AG08395 (cell line): ENCODE data around the gene MAGI1.

ENCODE experiments used
- DNase-seq: peaks from one replicate; pipeline ENCODE4 v3.0.0; 2012; ENCODE audit warnings: mixed read lengths, low spot score

Gene MAGI1

DNA sequence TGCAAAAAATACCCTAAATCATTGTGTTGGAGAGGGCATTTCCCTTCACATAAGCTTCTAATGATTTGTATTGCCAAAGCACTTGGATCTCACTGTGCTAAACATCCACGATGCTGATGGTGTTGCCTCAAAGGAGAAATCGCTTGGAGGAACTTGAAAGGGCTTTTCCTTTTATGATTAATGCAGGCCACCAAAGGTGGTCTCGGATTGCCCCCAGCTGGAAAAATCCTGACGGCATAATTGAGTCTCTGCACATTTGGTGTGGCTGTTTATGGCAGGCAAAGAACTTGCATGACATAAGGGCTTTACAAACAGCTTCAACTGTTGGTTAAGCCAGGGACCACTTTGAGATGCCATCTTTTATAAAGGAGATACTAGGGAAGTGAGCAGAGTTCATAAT is 687.0 kb downstream of the MAGI1 start:
- DNase-seq: no peak

DNA sequence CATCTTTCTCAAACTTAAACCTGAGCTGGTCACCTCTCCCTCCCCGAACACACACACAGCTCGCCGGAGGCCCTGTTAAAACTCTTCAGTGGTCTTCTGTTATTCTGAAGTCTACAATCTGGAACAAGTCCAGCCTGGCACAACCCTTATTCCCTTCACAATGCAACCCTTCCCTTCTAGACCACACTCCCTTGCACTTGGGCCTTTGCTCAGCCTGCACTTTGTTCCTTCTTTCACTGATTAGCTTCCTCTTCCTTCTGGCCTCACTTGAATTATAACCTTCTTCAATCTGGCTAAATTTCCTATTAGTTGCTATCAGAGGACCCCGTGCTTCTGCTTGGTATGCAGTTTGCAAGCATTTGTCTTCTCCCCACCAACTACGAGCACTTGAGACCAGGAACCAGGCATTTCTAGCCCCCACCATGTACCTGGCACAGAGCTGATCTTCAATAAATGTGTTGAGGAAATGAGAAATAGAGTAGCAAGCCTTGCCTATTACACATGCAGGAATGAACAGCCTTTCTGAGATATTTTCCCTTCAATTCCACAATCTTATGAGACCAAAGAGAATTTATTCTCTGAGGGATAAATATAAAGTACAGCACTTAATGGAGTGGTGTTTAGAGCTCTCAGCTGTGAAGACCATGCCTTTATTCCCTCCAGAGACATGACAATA is 687.8 kb downstream of the MAGI1 start:
- no peak for DNase-seq

DNA sequence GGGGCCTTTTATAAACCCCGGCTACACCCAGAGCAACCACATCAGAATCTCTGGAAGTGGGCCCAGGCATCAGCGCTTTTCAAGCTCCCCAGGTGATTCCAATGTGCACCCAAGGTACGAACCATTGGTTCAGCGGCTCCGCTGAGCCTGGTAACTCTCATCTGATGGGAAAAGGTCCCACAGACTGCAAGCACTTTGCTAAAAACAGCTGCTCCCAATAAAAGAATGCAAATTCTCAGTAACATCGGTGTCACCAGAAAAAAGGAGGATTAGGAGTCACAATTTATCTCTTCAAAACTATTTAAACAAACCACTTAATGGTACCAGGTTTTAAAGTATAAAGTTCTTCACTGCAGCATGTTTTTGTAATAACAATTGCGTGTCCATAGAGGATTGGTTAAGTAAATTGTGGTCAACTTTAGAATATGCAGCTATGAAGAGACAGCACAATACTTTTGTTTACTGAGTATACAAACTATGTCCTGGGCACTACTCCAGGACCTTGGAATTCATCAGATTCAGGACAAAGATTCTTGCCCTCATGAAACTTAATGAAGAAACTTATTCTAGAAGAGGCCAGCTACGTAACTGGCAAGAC is 690.2 kb downstream of the MAGI1 start:
- DNase-seq: peak; percentile 75

DNA sequence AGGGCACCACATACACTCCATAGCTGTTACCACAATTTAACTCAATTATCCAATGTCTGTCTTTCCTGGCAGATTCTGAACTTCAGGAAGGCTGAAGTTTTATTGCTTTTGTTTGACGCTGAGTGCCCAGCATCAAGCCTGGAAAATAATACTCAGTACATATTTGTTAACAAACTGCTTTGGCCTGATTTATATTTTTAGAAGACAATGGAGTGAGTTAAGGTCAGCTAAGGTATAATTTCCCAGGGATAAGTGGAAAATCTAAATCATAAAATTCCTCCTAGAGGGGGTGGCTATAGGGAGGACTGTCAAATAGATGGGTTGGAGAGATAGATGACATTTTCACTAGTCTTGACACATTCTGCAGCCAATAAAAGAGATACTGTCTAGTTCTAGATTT is 691.6 kb downstream of the MAGI1 start:
- no peak for DNase-seq

DNA sequence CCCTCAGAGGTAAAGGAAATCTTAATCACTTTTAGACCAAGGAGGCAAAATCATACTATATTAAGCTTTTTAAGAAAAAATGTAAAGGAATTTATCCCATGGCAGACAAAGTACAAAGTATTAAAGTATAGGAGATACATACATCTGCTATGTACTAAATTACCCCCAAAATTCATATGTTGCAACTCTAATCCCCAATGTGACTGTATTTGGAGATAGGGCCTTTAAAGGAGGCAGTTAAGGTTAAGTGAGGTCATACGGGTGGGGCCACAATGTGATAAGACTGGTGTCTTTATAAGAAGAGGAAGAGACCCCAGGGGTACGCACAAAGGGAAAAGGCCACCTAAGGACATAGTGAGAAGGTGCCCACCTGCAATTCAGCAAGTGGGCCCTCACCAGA is 693.9 kb downstream of the MAGI1 start:
- no peak for DNase-seq

DNA sequence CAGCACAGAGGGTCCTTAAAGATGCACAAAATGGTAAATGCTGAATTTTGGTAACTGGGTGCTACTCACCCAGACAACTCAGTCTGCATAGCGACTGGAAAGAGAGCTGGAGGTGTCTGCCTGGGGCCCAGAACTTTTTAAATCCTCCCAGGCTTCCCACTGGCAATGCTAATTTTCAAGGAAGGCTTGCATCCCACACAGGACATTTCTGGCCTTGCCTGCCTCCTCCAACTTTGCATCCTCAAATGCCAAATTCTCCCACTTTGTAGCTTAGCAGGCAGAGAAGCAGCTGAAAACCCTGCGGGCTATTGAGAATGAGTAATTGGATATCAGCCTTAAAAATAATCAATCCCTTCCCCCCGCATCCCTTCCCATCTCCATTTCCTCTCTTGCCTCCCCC is 694.3 kb downstream of the MAGI1 start:
- DNase-seq: no peak

DNA sequence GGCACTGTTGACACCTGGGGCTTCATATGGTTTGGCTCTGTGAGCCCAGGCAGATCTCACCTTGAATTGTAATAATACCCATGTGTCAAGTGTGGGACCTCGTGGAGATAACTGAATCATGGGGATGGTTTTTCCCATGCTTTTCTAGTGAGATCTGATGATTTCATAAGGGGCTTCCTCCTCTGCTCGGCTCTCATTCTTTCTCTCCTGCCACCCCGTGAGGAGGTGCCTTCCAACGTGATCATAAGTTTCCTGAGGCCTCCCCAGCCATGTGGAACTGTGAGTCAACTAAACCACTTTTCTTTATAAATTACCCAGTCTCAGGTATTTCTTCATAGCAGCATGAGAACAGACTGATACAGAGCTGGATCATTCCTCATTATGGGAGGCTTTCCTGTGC is 695.0 kb downstream of the MAGI1 start:
- no peak for DNase-seq

DNA sequence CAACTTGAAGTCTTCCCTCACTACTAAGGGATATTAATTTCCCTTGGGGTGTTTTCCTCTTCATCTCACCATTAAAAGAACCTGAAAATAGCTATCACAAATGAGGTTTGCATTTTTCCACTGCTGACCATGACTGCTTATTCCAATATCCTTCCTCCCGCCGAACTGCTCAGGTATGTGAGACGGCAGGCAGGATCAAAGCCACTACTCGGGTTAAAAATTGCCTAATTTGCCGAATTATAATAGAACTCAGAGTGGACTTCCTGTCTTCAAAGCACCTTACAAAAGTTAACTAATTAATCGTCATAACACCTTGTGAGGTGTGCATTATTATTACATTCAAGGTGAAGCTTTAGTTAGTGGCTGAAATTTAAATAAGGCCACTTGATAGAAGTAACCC is 695.7 kb downstream of the MAGI1 start:
- DNase-seq: no peak

DNA sequence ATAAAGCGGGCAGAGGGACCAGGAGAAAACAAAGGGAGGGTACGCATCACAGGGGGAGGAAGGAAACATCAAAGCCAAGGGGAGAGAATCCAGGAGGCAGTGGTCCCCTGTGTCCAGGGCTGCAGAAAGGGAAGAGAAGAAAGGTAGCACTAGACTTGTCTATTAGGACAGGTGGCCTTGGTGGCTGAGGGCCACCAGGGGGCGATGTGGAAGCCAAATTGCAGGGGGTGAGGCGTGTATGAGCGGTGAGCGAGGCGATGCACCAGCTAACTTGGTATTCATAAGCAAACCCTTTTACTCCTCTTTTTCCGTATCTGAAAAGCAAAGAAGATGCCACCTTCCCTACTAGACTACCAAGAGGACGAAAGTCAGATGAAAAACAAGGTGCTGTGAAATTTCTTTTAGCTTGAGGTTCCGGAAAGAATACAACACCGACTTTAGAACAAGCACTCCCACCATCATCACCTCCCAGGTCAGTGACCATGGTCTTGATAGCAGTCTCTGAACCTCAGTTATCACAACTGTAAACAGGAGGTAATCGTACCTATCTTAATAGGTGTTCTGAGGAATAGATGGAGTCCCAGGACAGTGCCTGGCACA is 696.5 kb downstream of the MAGI1 start:
- DNase-seq: peak; percentile 24

DNA sequence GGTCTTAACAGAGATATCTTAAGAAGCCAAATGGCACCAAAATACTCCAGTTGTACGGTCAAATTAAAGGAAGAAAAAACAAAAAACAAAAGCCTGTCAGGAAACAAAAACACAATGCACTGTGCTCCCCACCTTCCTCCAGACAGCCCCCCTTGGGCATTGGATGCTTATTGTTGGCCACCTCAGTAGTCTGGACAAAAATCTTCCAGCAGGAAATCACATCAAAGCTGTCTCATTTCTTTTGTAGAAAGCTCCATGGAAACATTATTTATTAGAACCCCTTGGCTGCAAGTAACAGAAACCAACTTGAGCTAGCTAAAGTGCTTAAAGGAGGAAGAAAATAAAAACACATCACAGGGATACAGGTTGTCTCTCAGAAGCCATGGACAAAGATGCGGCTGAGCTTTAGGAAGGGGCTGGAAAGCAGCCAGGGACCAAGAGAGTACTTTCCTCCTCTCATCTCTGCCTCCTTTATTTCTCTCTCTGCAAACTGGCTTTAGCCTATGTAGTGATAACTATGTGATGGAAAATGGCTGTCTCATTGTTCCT is 699.5 kb downstream of the MAGI1 start:
- DNase-seq: no peak

DNA sequence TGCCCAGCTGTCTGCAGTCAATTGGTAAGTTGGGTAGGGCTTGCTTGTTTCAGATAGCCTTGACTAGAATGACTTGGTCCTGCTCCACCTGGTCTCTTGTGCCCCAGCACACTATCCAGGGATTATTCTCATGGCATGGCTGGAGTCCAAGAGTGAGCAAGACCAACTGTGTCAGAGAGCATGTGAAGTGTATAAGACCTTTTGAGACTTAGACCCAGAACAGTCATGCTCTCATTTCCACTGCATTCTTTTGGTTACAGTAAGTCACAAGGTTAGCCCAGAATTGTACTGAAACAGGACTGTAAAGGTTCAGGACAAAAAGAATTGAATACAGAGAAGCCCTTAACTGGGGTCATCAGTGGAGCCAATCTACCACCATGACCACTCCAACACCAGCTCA is 700.1 kb downstream of the MAGI1 start:
- no peak for DNase-seq

DNA sequence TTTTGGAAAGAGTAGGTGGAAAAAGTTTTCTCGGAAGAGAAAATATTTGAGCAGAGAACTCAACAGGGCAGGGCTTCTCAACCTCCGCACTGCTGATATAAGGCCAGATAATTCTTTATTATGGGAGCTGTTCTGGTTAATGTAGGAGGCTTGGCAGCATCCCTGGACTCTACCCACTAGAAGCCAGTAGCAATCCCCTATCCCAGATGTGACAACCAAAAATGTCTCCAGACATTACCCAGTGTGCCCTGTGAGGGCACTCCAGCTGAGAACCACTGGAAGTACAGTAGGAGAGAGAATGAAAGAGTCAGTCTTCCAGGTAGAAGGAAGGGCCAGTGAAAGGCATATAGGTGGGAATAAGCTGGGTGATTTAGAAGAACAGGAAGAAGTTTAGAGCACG is 703.1 kb downstream of the MAGI1 start:
- DNase-seq: no peak

DNA sequence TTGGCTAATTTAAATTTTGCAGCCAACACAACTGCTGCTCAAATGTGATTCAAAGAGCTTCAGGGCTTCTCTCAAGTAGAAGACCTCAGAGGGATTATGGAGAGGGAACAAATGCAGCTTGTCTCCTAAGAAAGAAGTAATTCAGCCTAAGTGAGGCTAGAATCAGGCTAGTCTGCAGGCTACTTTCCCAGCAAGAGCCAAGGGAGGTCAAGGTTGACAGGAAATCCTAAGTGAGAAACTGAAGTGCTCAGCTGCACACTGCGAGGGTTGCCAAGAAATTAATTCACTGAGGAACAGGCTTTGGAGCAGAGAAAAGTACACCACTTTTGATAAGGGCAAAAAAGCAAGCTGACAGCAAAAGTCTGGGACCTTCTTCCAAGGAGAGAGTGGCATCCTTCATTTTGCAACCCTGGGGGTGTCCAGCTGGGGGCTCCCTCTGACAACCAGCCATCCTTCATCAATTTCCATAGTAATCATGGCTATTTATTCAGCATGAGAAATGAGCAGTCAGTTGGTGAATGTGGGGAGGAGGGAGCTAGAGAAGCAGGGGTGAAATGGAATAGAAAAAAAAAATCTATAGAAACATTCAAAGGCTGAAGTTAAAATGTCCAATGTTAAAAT is 704.6 kb downstream of the MAGI1 start:
- no peak for DNase-seq

DNA sequence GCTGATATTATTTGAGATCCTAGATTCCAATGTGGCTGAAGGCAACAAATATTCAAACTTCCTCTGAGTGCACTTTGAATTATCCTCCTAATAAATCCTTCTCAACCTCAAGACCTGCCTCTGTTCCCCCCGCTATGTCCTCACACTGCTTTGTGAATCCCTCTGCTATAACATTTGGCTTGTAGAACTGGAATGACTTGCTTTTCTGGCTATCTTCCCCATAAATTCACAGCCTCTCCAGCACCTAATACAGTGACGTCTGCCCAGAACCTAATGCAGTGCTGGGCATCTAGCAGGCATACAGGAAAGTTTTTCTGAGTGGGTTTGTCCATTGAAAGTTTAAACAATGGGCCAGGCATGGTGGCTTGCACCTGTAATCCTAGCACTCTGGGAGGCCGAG is 707.0 kb downstream of the MAGI1 start:
- DNase-seq: no peak

DNA sequence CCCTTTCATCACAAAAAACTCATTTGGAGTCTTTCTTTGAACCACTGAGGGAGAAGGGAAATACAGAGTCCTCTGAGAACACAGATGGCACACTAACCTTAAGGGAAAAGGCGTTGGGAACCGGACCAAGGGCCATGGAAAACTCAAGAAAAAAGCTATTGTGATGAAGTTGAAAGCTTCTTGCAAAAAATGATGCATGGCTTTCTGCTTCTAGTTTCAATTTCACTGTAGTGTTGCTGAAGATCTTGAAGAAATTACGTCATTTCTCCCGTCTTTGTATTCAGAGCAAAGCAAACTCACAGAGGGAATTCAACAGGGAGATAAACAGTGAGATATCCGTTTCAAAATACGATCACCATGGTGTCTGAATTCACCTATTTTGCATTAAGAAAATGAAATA is 708.6 kb downstream of the MAGI1 start:
- DNase-seq: no peak

DNA sequence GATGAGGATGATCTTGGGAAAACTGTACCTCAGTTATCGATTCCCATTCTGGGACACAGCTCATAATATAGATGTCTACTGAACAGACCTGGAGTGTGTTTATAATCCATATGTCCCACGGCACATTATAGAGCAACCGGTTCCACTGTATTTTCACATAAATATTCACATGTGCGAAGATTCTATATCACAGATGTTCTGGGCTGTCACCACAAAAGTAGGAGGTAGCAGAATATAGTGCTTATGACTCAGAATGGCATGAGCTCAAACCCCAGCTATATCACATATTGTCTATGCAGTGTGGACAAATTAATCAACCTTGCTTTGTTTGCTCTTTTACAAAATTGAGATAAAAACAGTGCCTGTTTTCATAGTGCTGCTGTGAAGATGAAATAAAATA is 710.6 kb downstream of the MAGI1 start:
- no peak for DNase-seq

DNA sequence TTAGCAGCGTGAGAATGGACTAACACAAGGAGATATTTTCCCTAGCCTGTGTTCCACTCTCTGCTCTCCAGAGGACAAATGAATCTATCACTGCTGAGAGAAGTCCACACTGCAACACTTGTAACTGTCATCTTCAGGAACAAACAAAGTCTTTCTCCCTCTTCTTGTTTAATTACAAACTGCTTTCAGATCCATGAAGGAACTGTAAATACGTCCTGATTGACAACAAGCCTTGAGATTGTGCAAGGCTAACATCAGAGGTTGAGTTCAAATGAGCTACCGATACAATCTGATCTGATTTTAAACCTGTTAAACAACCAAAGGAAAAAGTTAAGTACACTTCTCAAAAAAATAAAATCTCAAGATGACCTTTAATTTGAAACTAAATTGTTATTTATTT is 712.1 kb downstream of the MAGI1 start:
- DNase-seq: no peak

DNA sequence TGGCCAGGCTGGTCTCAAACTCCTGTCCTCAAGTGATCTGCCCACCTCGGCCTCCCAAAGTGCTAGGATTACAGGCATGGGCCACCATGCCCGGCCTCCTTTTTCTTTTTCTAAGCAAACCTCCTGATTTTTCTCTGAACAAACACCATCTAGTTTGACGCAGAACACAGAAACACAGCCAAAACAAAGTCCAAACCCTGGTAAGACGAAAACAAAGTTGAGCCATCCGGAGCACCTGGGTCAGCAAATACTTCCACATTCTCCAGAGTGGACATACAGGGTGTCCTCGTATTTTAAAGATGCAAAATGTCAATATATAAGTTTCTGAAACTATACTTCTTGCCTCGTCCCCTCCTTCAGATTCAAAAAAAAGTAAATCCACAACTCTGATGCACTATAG is 715.8 kb downstream of the MAGI1 start:
- no peak for DNase-seq

DNA sequence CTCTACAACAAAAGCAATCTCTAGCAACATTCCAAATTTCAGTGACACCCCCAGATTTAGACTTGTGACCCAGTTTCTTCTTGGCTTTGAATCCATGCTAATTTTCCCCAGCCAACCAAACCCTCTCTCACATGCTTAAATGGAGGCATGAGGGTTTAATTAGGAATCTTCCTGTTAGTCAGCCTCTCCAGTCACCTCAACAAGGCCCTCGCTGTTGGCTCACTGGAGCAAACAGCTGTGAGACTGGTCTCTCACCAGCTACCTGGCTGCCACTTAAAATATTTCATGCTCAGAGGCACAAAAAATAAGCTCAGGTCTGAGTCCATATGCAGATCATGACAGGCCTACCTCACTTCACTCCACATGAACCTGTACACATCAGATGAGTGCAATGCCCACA is 720.5 kb downstream of the MAGI1 start:
- DNase-seq: peak; percentile 32

DNA sequence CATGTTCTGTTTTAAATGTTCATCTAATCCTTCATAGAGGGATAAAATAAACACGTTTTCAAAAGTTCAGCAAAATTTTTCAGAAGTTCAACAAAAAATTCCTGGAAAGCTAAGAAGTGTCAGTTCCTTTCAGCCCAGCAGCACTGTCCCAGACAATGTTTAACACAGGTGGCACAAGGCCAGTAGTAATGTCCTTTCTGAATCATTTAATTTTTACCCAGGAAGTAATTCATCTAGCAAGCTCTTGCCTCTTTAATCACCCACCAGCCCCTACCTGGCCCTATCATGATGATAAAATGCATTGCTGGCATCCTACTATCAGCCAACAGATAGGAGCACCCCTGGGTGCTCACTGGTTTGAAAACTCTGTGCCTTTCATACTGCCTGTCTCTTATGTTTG is 723.8 kb downstream of the MAGI1 start:
- DNase-seq: no peak

DNA sequence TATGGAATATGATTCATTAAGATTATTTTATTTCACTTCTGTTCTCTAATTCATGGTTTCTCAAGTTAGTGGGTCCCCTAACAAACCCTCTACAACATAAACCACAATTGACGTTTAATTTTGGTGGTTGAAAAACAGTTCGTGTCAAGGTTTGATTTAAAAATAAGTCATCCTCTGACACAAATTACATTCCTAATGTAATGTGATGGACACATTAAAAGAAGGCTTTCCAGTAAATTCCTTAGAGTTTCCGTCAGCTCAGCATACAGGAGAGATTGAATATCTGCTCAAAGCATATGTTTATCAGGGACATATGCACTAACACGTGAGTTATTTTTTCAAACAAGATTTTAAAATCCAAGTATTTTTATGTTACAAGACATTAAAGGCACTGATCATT is 724.4 kb downstream of the MAGI1 start:
- DNase-seq: no peak

DNA sequence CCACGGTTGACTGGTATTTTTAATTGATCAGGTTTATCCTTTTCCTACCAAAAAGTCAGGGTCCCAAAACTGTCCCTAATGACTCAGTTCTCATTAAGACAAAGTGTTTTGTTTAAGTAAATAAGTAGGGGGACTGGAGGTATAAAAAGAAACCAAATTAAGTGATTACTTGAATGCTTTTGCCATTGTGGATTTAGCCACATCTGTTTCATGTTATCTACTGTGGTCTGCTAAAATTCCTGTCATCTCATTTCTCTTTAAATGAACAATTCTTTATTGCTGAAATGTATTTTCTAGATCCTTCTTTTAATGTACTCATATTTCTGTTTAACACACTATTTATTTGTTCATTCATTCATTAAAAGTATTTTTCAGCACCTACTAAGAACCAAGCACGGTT is 725.1 kb downstream of the MAGI1 start:
- peak; percentile 13 for DNase-seq

DNA sequence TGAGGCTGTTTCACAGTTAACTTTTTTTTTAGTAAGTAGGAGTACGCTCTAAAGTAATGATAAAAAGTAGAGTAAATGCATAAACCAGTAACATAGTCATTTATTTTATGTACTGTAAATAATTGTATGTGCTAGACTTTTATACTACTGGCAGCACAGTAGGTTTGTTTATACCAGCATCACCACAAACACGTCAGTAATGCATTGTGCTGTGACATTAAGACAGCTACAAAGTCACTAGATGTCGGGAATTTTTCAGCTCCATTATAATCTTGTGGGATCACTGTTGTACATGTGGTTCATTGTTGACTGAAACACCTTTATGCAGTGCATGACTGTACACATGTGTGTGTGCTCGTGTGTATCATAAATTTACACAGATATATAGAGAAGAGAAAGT is 732.9 kb downstream of the MAGI1 start:
- no peak for DNase-seq
